Neural progenitor cell (in vitro differentiated cells): ENCODE measurements around the gene HES2. TPM values are rescaled to one million over a fixed set of nuclear protein-coding genes. Genes with fewer than 3 reads are reported as not detected.

ENCODE experiments used
- DNase-seq: peaks from one replicate; pipeline ENCODE4 v3.0.0-alpha.2; 2016; ENCODE audit warnings: low spot score
- H2AFZ ChIP-seq: fragments of 200-600 bp; sonication (generic); replicated peaks from 2 replicates; pipeline ENCODE4 v1.6.1; 2016; ENCODE audit warnings: antibody characterized with exemption
- H3F3A ChIP-seq: fragments of 200-600 bp; sonication (generic); 2 replicates; pipeline ENCODE4 v1.6.1; 2016; ENCODE audit warnings: antibody characterized with exemption, low read depth
- H3K27ac ChIP-seq: fragments of 200-600 bp; sonication (generic); 2 replicates; pipeline ENCODE4 v1.5.1; 2016; ENCODE audit warnings: mild to moderate bottlenecking
- H3K27me3 ChIP-seq: fragments of 200-600 bp; sonication (generic); 2 replicates; pipeline ENCODE4 v1.6.1; 2016; ENCODE audit warnings: mild to moderate bottlenecking, moderate library complexity
- H3K36me3 ChIP-seq: fragments of 200-600 bp; sonication (generic); 2 replicates; pipeline ENCODE4 v1.5.1; 2016
- H3K4me1 ChIP-seq: fragments of 200-600 bp; sonication (generic); 2 replicates; pipeline ENCODE4 v1.6.1; 2016; ENCODE audit warnings: mixed run types
- H3K4me2 ChIP-seq: fragments of 200-600 bp; sonication (generic); 2 replicates; pipeline ENCODE4 v1.6.1; 2016
- H3K4me3 ChIP-seq: fragments of 200-600 bp; sonication (generic); 2 replicates; pipeline ENCODE4 v1.5.1; 2016
- H3K79me2 ChIP-seq: fragments of 200-600 bp; sonication (generic); 2 replicates; pipeline ENCODE4 v1.6.1; 2016; ENCODE audit warnings: low read depth
- H3K9ac ChIP-seq: fragments of 200-600 bp; sonication (generic); 2 replicates; pipeline ENCODE4 v1.6.1; 2016
- H3K9me3 ChIP-seq: fragments of 200-600 bp; sonication (generic); 2 replicates; pipeline ENCODE4 v1.5.1; 2016; ENCODE audit warnings: low read depth
- H4K20me1 ChIP-seq: fragments of 200-600 bp; sonication (generic); 2 replicates; pipeline ENCODE4 v1.6.1; 2016; ENCODE audit warnings: low read depth
- H3K27ac Mint-ChIP-seq: 3 replicates; pipeline ENCODE4 v1.8.0; 2021; ENCODE audit warnings: mixed read lengths
- H3K27me3 Mint-ChIP-seq: 2 replicates; pipeline ENCODE4 v1.8.0; 2022; ENCODE audit warnings: low read depth, mild to moderate bottlenecking, inconsistent platforms, moderate library complexity, mixed read lengths; ENCODE audit not compliant: insufficient read depth
- H3K36me3 Mint-ChIP-seq: 3 replicates; pipeline ENCODE4 v1.8.0; 2021; ENCODE audit warnings: mixed read lengths
- H3K4me1 Mint-ChIP-seq: 3 replicates; pipeline ENCODE4 v1.8.0; 2021; ENCODE audit warnings: mixed read lengths
- H3K4me3 Mint-ChIP-seq: 3 replicates; pipeline ENCODE4 v1.8.0; 2021; ENCODE audit warnings: mild to moderate bottlenecking, moderate library complexity, mixed read lengths
- H3K9me3 Mint-ChIP-seq: 3 replicates; pipeline ENCODE4 v1.8.0; 2020; ENCODE audit warnings: mixed read lengths
- CTCF ChIP-seq: fragments of 200-600 bp; sonication (generic); IDR thresholded peaks from 2 replicates; pipeline ENCODE4 v1.5.1; 2017; ENCODE audit warnings: antibody characterized with exemption, mild to moderate bottlenecking
- EZH2 ChIP-seq: fragments of 200-600 bp; sonication (generic); IDR thresholded peaks from 2 replicates; pipeline ENCODE4 v1.6.1; 2017; ENCODE audit warnings: antibody characterized with exemption, mild to moderate bottlenecking, moderate library complexity
- EZH2phosphoT487 ChIP-seq: fragments of 200-600 bp; sonication (generic); IDR thresholded peaks from 2 replicates; pipeline ENCODE4 v1.6.1; 2017; ENCODE audit warnings: antibody characterized with exemption
- total RNA-seq: library from RNA; depleted of rRNA; stranded (reverse); fragments of >200 nt; gene quantifications from 2 replicates; pipeline ENCODE4 v1.2.3, GENCODE V29; 2015; ENCODE audit warnings: low replicate concordance

The HES2 gene
- total RNA-seq, 1 donor from 2014 or later: 0.04 TPM

- H3K36me3 Mint-ChIP-seq: no peaks in the 10 kb centered on the region
- H3K27me3 Mint-ChIP-seq: peaks cover 24% of the 10 kb centered on the region
- TF ChIP-seq CTCF: no peak
- no peak for TF ChIP-seq EZH2phosphoT487
- no peak for TF ChIP-seq EZH2
- Histone ChIP-seq H3F3A (peaks cover 15% of the 10 kb centered on the region), H3K79me2 (no peaks in the 10 kb centered on the region), H2AFZ (no peak overlapping the region), H3K4me1 (no peaks in the 10 kb centered on the region), H3K27me3 (peaks cover 32% of the 10 kb centered on the region), H3K36me3 (no peaks in the 10 kb centered on the region), H3K4me2 (no peak overlapping the region), H3K27ac (no peak overlapping the region), H3K9me3 (no peaks in the 10 kb centered on the region), H3K4me3 (no peak overlapping the region), H4K20me1 (no peaks in the 10 kb centered on the region), H3K9ac (no peak overlapping the region)
- no peak overlapping the region for H3K4me3 Mint-ChIP-seq
- no peaks in the 10 kb centered on the region for H3K9me3 Mint-ChIP-seq
- H3K27ac Mint-ChIP-seq: no peak overlapping the region
- peaks cover 5% of the 10 kb centered on the region for H3K4me1 Mint-ChIP-seq
- no peak for DNase-seq
Measured at GRCh38 chr1:6409733-6410132, 10.0 kb downstream of the HES2 start.

DNA sequence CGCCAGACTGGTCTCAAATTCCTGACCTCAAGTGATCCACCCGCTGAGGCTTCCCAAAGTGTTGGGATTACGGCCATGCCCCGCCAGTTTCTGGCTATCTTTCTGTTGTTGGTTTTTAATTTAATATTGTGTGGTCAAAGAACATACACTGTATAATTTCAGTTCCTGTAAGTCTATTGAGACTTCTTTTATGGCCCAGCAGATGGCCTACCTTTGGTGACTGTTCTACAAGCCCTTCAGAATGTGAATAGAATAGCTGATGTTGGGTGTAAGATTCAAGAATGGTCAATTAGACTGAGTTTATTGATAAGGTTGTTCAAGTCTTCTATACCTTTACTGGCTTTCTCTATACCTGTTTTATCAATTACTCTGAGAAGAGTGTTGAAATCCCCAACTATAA is 10.7 kb downstream of the HES2 start:
- H3K27ac Mint-ChIP-seq: no peak overlapping the region
- no peak for TF ChIP-seq EZH2
- TF ChIP-seq CTCF: no peak
- TF ChIP-seq EZH2phosphoT487: no peak

GRCh38 chr1:6408023-6408422 is 11.7 kb downstream of the HES2 start:
- Mint-ChIP-seq H3K27me3 (peaks cover 22% of the 10 kb centered on the region), H3K36me3 (no peaks in the 10 kb centered on the region), H3K4me1 (no peaks in the 10 kb centered on the region), H3K27ac (no peak overlapping the region), H3K9me3 (no peaks in the 10 kb centered on the region), H3K4me3 (no peak overlapping the region)
- no peak for DNase-seq
- Histone ChIP-seq H3K4me3 (no peak overlapping the region), H2AFZ (no peak overlapping the region), H3K9ac (no peak overlapping the region), H3K27me3 (peaks cover 25% of the 10 kb centered on the region), H3K4me1 (no peaks in the 10 kb centered on the region), H3K36me3 (no peaks in the 10 kb centered on the region), H3K27ac (no peak overlapping the region), H3K9me3 (no peaks in the 10 kb centered on the region), H3K4me2 (no peak overlapping the region), H3F3A (peaks cover 15% of the 10 kb centered on the region), H3K79me2 (no peaks in the 10 kb centered on the region), H4K20me1 (no peaks in the 10 kb centered on the region)
- TF ChIP-seq CTCF (no peak), EZH2phosphoT487 (no peak), EZH2 (no peak)

More for the DNA sequence above, 10.7 kb downstream of the HES2 start:
- Mint-ChIP-seq H3K4me1 (no peaks in the 10 kb centered on the region), H3K4me3 (no peak overlapping the region), H3K27me3 (peaks cover 23% of the 10 kb centered on the region), H3K36me3 (no peaks in the 10 kb centered on the region), H3K9me3 (no peaks in the 10 kb centered on the region)
- H2AFZ ChIP-seq: no peak overlapping the region
- H3F3A ChIP-seq: peaks cover 15% of the 10 kb centered on the region
- no peaks in the 10 kb centered on the region for H4K20me1 ChIP-seq
- no peaks in the 10 kb centered on the region for H3K36me3 ChIP-seq
- no peak overlapping the region for H3K9ac ChIP-seq
- H3K4me1 ChIP-seq: no peaks in the 10 kb centered on the region
- peaks cover 30% of the 10 kb centered on the region for H3K27me3 ChIP-seq
- H3K27ac ChIP-seq: no peak overlapping the region
- no peak for DNase-seq
- no peaks in the 10 kb centered on the region for H3K79me2 ChIP-seq
- H3K9me3 ChIP-seq: no peaks in the 10 kb centered on the region
- H3K4me2 ChIP-seq: no peak overlapping the region
- no peak overlapping the region for H3K4me3 ChIP-seq
